ENCODE data around the gene P2RY12.

- TF ChIP-seq POLR2A (IDR thresholded peaks at IDR 0.05) = no peak
- no peak for TF ChIP-seq CTCF (IDR thresholded peaks at IDR 0.05 in 4 of 5, conservative IDR thresholded peaks at IDR 0.05 in 1 of 5)
These were observed 28.4 kb upstream of the P2RY12 start for GRCh38 chr3:151412989-151413388.
